Tibial artery (tissue), 4 donors: ENCODE data around the gene AFF3.
A peak's percentile ranks its signal among the peaks of the same experiment; 100 is the strongest.
"Not testable (repeated sequence)": the region's sequence is repeated elsewhere in the genome, so short reads cannot be mapped to it uniquely, and the experiment has no call there.

Experiments
- DNase-seq, 2 donors: peaks; one replicate each; pipeline ENCODE4 v3.0.0-alpha.2; 2019
- H3K27ac ChIP-seq, 2 donors: fragments of 200-600 bp; sonication (generic) in 1 of 2; 1 replicate in 1 of 2; 2 replicates in 1 of 2; pipeline ENCODE4 v1.5.1; 2018 to 2019; ENCODE audit warnings: mild to moderate bottlenecking in 1 of 2
- H3K27me3 ChIP-seq, 2 donors: fragments of 200-600 bp; sonication (generic) in 1 of 2; one replicate each; pipeline versions ENCODE4 v1.5.1 to v1.6.0; 2016 to 2019
- H3K36me3 ChIP-seq, 3 donors: fragments of 200-600 bp; sonication (generic) in 2 of 3; one replicate each; pipeline ENCODE4 v1.5.1; 2016 to 2019; ENCODE audit warnings: mild to moderate bottlenecking in 2 of 3
- H3K4me1 ChIP-seq, 4 donors: fragments of 200-600 bp; sonication (generic) in 2 of 4; 1 replicate in 3 of 4; 2 replicates in 1 of 4; pipeline ENCODE4 v1.5.1; 2016 to 2019
- H3K4me3 ChIP-seq, 2 donors: fragments of 200-600 bp; sonication (generic) in 1 of 2; 1 replicate in 1 of 2; 2 replicates in 1 of 2; pipeline ENCODE4 v1.5.1; 2018 to 2019; ENCODE audit warnings: mild to moderate bottlenecking in 2 of 2
- H3K9me3 ChIP-seq, 3 donors: fragments of 200-600 bp; sonication (generic) in 1 of 3; one replicate each; pipeline ENCODE4 v1.5.1; 2016 to 2019
- CTCF ChIP-seq, 2 experiments: fragments of 200-600 bp in 1 of 2; fragments of 450-650 bp in 1 of 2; IDR thresholded peaks; one replicate each; pipeline ENCODE4 v1.5.1; 2017 to 2019; ENCODE audit warnings: antibody characterized with exemption in 2 of 2, mild to moderate bottlenecking in 1 of 2, moderate library complexity in 1 of 2
- intact Hi-C: fragments of 100-400 bp; cut with DNase I; formaldehyde crosslinking; loops from one replicate; pipeline ENCODE4 v1.15.0; 2023; ENCODE audit warnings: low total_unique reads

Gene AFF3

GRCh38 chr2:99666256-99666655, 476.1 kb downstream of the AFF3 start:
- Histone ChIP-seq H3K27ac (peak overlapping the region in 1 of 2 donors; percentile 44), H3K4me1 (peaks cover 0 to 60% (median 40%) of the 10 kb centered on the region in 4 donors), H3K27me3 (no peaks in the 10 kb centered on the region), H3K36me3 (no peaks in the 10 kb centered on the region), H3K4me3 (no peak overlapping the region), H3K9me3 (no peaks in the 10 kb centered on the region)
- DNase-seq = no peak
- intact Hi-C loops = no loop called here
- TF ChIP-seq CTCF (IDR thresholded peaks at IDR 0.05) = no peak

- intact Hi-C loops = no loop called here
- Histone ChIP-seq H3K27me3 (no peaks in the 10 kb centered on the region), H3K4me1 (peaks cover 0 to 66% (median 44%) of the 10 kb centered on the region in 4 donors), H3K4me3 (no peak overlapping the region), H3K9me3 (no peaks in the 10 kb centered on the region), H3K27ac (peak overlapping the region; percentile 14 to 46), H3K36me3 (no peaks in the 10 kb centered on the region)
- no peak for TF ChIP-seq CTCF (IDR thresholded peaks at IDR 0.05)
- no peak for DNase-seq
Observed at GRCh38 chr2:99663641-99664040, 478.7 kb downstream of the AFF3 start.

- H3K27ac ChIP-seq = peak overlapping the region; percentile 43 to 46
- no peaks in the 10 kb centered on the region for H3K9me3 ChIP-seq
- peaks cover 0 to 70% (median 45%) of the 10 kb centered on the region in 4 donors for H3K4me1 ChIP-seq
- no peaks in the 10 kb centered on the region for H3K27me3 ChIP-seq
- TF ChIP-seq CTCF (IDR thresholded peaks at IDR 0.05) = no peak
- H3K36me3 ChIP-seq = no peaks in the 10 kb centered on the region
- DNase-seq = peak; percentile 38 to 78
- intact Hi-C loops = no loop called here
- H3K4me3 ChIP-seq = no peak overlapping the region
Observed at GRCh38 chr2:99662761-99663341, 479.5 kb downstream of the AFF3 start.

- DNase-seq, intact Hi-C loops, H3K36me3 ChIP-seq, H3K9me3 ChIP-seq, H3K4me3 ChIP-seq, H3K27me3 ChIP-seq: not testable (repeated sequence)
- Histone ChIP-seq H3K27ac (peak overlapping the region; percentile 46 to 55), H3K4me1 (peaks cover 0 to 81% (median 53%) of the 10 kb centered on the region in 4 donors)
Observed at GRCh38 chr2:99661761-99662160, 480.6 kb downstream of the AFF3 start.

- H3K4me1 ChIP-seq = peaks cover 0 to 82% (median 55%) of the 10 kb centered on the region in 4 donors
- DNase-seq = no peak
Observed at GRCh38 chr2:99660616-99661406, 481.6 kb downstream of the AFF3 start.

More at GRCh38 chr2:99660616-99661406, 481.6 kb downstream of the AFF3 start:
- TF ChIP-seq CTCF (IDR thresholded peaks at IDR 0.05) = no peak
- no peaks in the 10 kb centered on the region for H3K9me3 ChIP-seq
- no peak overlapping the region for H3K4me3 ChIP-seq
- H3K36me3 ChIP-seq = no peaks in the 10 kb centered on the region
- intact Hi-C loops = no loop called here
- H3K27me3 ChIP-seq = no peaks in the 10 kb centered on the region
- H3K27ac ChIP-seq = peak overlapping the region; percentile 18 to 55
